Endothelial cell (in vitro differentiated cells): Measurements from ENCODE around the gene ZNF438. TPM values are rescaled to one million over a fixed set of nuclear protein-coding genes. Genes with fewer than 3 reads are reported as not detected.

Experiments
- DNase-seq: peaks from one replicate; pipeline ENCODE4 v3.0.0; 2021; ENCODE audit warnings: low spot score
- H3K27ac Mint-ChIP-seq: one replicate; pipeline ENCODE4 v1.8.0; 2021; ENCODE audit warnings: mixed read lengths, inconsistent platforms; ENCODE audit not compliant: unreplicated experiment
- H3K27me3 Mint-ChIP-seq: one replicate; pipeline ENCODE4 v1.8.0; 2021; ENCODE audit warnings: mild to moderate bottlenecking, moderate library complexity, mixed read lengths, inconsistent platforms; ENCODE audit not compliant: unreplicated experiment
- H3K36me3 Mint-ChIP-seq: one replicate; pipeline ENCODE4 v1.8.0; 2021; ENCODE audit warnings: mild to moderate bottlenecking, low read depth, mixed read lengths, inconsistent platforms; ENCODE audit not compliant: unreplicated experiment
- H3K4me1 Mint-ChIP-seq: one replicate; pipeline ENCODE4 v1.8.0; 2021; ENCODE audit warnings: mild to moderate bottlenecking, mixed read lengths, inconsistent platforms; ENCODE audit not compliant: unreplicated experiment
- H3K4me3 Mint-ChIP-seq: one replicate; pipeline ENCODE4 v1.8.0; 2021; ENCODE audit warnings: mild to moderate bottlenecking, mixed read lengths, inconsistent platforms; ENCODE audit not compliant: unreplicated experiment
- H3K9me3 Mint-ChIP-seq: one replicate; pipeline ENCODE4 v1.8.0; 2021; ENCODE audit warnings: mixed read lengths, inconsistent platforms; ENCODE audit not compliant: unreplicated experiment
- CTCF ChIP-seq: fragments of 200-600 bp; sonication (generic); IDR thresholded peaks from one replicate; pipeline ENCODE4 v1.5.0; 2021; ENCODE audit warnings: antibody characterized with exemption; ENCODE audit not compliant: unreplicated experiment
- total RNA-seq: library from RNA; stranded (reverse); fragmentation: NEBNext Ultra II Directional; extraction: Animal tissue kit (Norgen Biotek cat#: 25700); gene quantifications from one replicate; pipeline ENCODE4 v1.2.1, GENCODE V29; 2021; ENCODE audit not compliant: unreplicated experiment

The ZNF438 gene
- total RNA-seq, 1 donor from 2014 or later: 4.3 TPM

GRCh38 chr10:30832001-30832748, 199.5 kb downstream of the ZNF438 start:
- DNase-seq: no peak
- Mint-ChIP-seq H3K4me1 (peaks cover 14% of the 10 kb centered on the region), H3K27me3 (peaks cover 9% of the 10 kb centered on the region), H3K4me3 (no peak overlapping the region), H3K36me3 (no peaks in the 10 kb centered on the region), H3K27ac (peak overlapping the region; percentile 18), H3K9me3 (no peaks in the 10 kb centered on the region)
- TF ChIP-seq CTCF: no peak

DNA sequence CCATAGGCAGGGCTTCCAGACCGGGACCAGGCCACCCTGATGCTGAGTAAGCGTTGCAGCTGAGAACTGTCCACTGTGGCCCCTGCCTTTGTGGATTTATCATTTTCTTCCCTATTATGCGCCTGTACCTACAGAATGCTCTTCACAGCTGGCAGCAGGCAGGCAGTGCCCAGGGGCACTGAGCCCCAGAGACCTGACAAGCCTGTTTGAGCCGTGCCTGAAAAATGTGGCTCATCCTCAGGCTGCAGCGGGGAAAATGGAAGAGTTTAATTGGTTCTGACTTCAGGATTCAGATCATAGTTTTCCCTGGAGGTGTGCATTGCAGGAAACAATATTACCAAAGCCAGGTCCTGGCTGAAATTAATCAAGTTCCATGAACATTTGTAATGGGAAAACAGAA, 200.2 kb downstream of the ZNF438 start:
- no peak for DNase-seq
- Mint-ChIP-seq H3K9me3 (no peaks in the 10 kb centered on the region), H3K4me3 (no peak overlapping the region), H3K27ac (no peak overlapping the region), H3K27me3 (peaks cover 9% of the 10 kb centered on the region), H3K36me3 (no peaks in the 10 kb centered on the region), H3K4me1 (peaks cover 18% of the 10 kb centered on the region)
- TF ChIP-seq CTCF: no peak

DNA sequence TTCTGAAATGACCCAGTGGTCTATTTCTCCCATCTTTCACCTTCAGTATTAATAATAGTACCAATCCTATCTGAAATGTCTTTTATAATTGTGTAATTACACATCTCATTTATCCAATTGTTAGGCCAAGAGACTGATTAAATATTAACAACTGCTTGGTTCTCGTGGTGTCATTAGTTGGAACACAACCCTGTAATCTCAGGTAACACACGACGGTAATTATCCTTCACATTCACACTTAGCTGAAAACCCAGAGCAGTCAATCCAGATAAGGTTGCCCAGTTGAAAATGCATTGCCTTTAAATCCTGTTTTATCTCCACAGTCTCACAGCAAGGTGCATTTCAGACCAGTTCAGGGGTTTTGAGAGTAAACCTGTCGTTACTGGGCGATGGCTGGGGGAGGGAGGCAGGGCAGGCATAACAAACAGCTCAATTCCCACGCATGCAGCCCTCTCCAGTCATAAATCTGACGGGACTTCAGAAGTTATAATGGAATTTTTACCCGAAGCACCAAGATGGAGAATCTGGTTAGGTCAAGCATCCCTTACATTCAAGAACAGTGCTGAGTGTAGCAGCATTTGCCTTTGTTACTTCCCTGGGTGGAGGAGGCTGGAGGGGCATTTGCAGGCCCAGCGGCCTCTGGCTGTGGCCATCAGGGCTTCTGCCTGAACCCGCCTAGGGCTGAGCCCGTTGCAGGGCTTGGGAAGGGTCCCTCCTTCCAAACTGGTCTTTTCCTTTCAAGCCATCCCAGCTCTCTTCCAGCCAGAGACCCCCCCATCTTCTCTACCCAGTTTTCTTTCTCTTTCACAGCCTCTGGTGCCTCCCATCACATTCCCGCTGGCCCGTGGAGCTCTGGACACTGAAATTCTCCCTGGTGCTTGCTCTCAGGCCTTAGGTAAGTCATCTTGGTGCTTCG, 201.1 kb downstream of the ZNF438 start:
- no peaks in the 10 kb centered on the region for H3K36me3 Mint-ChIP-seq
- H3K4me3 Mint-ChIP-seq: no peak overlapping the region
- H3K27ac Mint-ChIP-seq: peak overlapping the region; percentile 26
- peaks cover 9% of the 10 kb centered on the region for H3K27me3 Mint-ChIP-seq
- H3K9me3 Mint-ChIP-seq: no peaks in the 10 kb centered on the region
- DNase-seq: no peak
- H3K4me1 Mint-ChIP-seq: peaks cover 19% of the 10 kb centered on the region
- no peak for TF ChIP-seq CTCF

DNA sequence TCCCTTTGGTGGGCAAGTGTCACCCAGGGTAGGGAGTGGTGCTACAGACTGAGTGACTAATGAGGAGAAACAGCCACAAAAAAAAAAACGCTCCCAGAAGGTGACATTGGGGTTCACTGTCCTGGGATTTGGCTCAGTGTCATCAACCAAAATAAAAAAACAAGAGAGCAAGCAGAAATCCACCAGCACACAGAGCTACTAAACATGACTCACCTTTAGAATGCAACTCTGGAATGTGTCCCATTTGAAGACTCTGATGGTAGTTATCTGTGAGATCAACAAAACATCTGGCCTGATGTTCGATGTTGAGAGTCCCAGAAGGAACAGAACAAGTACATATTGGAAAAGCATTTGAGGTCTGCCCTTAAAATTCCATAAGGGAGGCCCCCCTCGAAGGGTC, 201.8 kb downstream of the ZNF438 start:
- Mint-ChIP-seq H3K36me3 (no peaks in the 10 kb centered on the region), H3K9me3 (no peaks in the 10 kb centered on the region), H3K27me3 (peaks cover 9% of the 10 kb centered on the region), H3K27ac (no peak overlapping the region), H3K4me1 (peaks cover 19% of the 10 kb centered on the region), H3K4me3 (no peak overlapping the region)
- no peak for DNase-seq
- TF ChIP-seq CTCF: no peak

GRCh38 chr10:30828680-30829079, 203.0 kb downstream of the ZNF438 start:
- no peaks in the 10 kb centered on the region for H3K36me3 Mint-ChIP-seq
- H3K4me3 Mint-ChIP-seq: no peak overlapping the region
- no peaks in the 10 kb centered on the region for H3K9me3 Mint-ChIP-seq
- no peak for DNase-seq
- peaks cover 11% of the 10 kb centered on the region for H3K27me3 Mint-ChIP-seq
- H3K27ac Mint-ChIP-seq: no peak overlapping the region
- TF ChIP-seq CTCF: no peak
- H3K4me1 Mint-ChIP-seq: peaks cover 18% of the 10 kb centered on the region
